GM12874 (cell line): ENCODE data around the gene GRK3.

Source experiments
- CTCF ChIP-seq: IDR thresholded peaks from 2 replicates; pipeline ENCODE4 v1.5.1; 2011; ENCODE audit warnings: low read depth, mild to moderate bottlenecking, control low read depth, low read length, moderate library complexity; ENCODE audit not compliant: insufficient read depth

GRK3 gene

GRCh38 chr22:25564320-25564978, at the start of gene GRK3:
GRK3 (plus strand) TSS chr22:25564675; CDS start chr22:25565041, 366 bp downstream.
- TF ChIP-seq CTCF, result no peak

- no peak for TF ChIP-seq CTCF
These were observed 46.3 kb upstream of the GRK3 start for GRCh38 chr22:25518000-25518663.

GRCh38 chr22:25525376-25525775, 39.1 kb upstream of the GRK3 start:
- TF ChIP-seq CTCF, result no peak

- no peak for TF ChIP-seq CTCF
These were observed 29.8 kb upstream of the GRK3 start for GRCh38 chr22:25534724-25535123.

GRCh38 chr22:25536589-25536988, 27.9 kb upstream of the GRK3 start:
- no peak for TF ChIP-seq CTCF

- no peak for TF ChIP-seq CTCF
These were observed 24.1 kb upstream of the GRK3 start for GRCh38 chr22:25540166-25540907.

GRCh38 chr22:25540908-25541660, 23.4 kb upstream of the GRK3 start:
- no peak for TF ChIP-seq CTCF
